A549 (cell line): ENCODE results near the gene DAB2. TPM values are rescaled to one million over a fixed set of nuclear protein-coding genes. Genes with fewer than 3 reads are reported as not detected.
"Not testable (repeated sequence)": the region's sequence is repeated elsewhere in the genome, so short reads cannot be mapped to it uniquely, and the experiment has no call there.

ENCODE experiments used
- ATAC-seq, 2 experiments: fragments of 200-7000 bp in 1 of 2; fragments of >200 bp in 1 of 2; cut with Nextera tagmentation in 1 of 2; cut with Tn5 transposase in 1 of 2; 3 replicates each; pipeline versions ENCODE4 v1.8.0 to v1.9.1; 2018 to 2020; ENCODE audit warnings: mild to moderate bottlenecking in 1 of 2, moderate library complexity in 1 of 2
- CTCF ChIA-PET: fragments of 300-600 bp; sonication (Branson Sonifier 250); formaldehyde crosslinking; extraction: SDS; loops from one replicate; lab custom pipeline; 2021; ENCODE audit warnings: antibody characterized with exemption, inconsistent platforms; lab: Yijun Ruan, JAX
- POLR2A ChIA-PET: fragments of 350-600 bp; formaldehyde crosslinking; extraction: SDS; loops from one replicate; lab custom pipeline; 2021; ENCODE audit warnings: antibody characterized with exemption, inconsistent platforms; lab: Yijun Ruan, JAX
- DNase-seq, 2 experiments: peaks; one replicate each; pipeline versions ENCODE4 v3.0.0 to v3.0.0-alpha.2; 2011 to 2016; ENCODE audit warnings: low read depth in 1 of 2, low spot score in 1 of 2
- FAIRE-seq: peaks from 2 replicates; lab custom pipeline; 2011; peaks lifted over from hg19 to GRCh38; lab: Jason Lieb, UNC
- H3K27ac ChIP-seq, 2 experiments: fragments of >200 bp; sonication (Bioruptor Twin); formaldehyde crosslinking; 3 replicates each; pipeline ENCODE4 v1.5.1; 2016 to 2017
- H3K4me1 ChIP-seq: fragments of >200 bp; sonication (Bioruptor Twin); formaldehyde crosslinking; 3 replicates; pipeline ENCODE4 v1.6.1; 2016
- H3K4me2 ChIP-seq: fragments of >200 bp; sonication (Bioruptor Twin); formaldehyde crosslinking; 3 replicates; pipeline ENCODE4 v1.6.1; 2016
- H3K4me3 ChIP-seq: fragments of >200 bp; sonication (Bioruptor Twin); formaldehyde crosslinking; 3 replicates; pipeline ENCODE4 v1.5.1; 2016
- H3K9me3 ChIP-seq: fragments of >200 bp; sonication (Bioruptor Twin); formaldehyde crosslinking; 3 replicates; pipeline ENCODE4 v1.6.1; 2016
- ATOH8 ChIP-seq: fragments of 250-450 bp; sonication (Bioruptor Pico); IDR thresholded peaks from 2 replicates; pipeline ENCODE4 v1.5.0; 2020; ENCODE audit warnings: low read depth, mild to moderate bottlenecking, moderate library complexity
- E2F6 ChIP-seq: IDR thresholded peaks from 2 replicates; pipeline ENCODE4 v1.6.1; 2012; ENCODE audit warnings: low read depth, borderline replicate concordance
- EP300 ChIP-seq, 2 experiments: fragments of >200 bp; sonication (Bioruptor Twin); formaldehyde crosslinking; IDR thresholded peaks; 2 replicates in 1 of 2; 3 replicates in 1 of 2; pipeline ENCODE4 v1.6.1; 2016 to 2017
- FOSB ChIP-seq: fragments of 250-450 bp; sonication (Bioruptor Pico); IDR thresholded peaks from 2 replicates; pipeline ENCODE4 v1.5.0; 2020; ENCODE audit warnings: mild to moderate bottlenecking, moderate library complexity
- FOXS1 ChIP-seq: fragments of 250-450 bp; sonication (Bioruptor Pico); IDR thresholded peaks from 2 replicates; pipeline ENCODE4 v1.5.0; 2020; ENCODE audit warnings: mild to moderate bottlenecking, moderate library complexity
- HES2 ChIP-seq: fragments of >200 bp; sonication (Bioruptor Twin); formaldehyde crosslinking; IDR thresholded peaks from 2 replicates; pipeline ENCODE4 v1.6.1; 2016
- KDM1A ChIP-seq: fragments of 200-600 bp; sonication (generic); IDR thresholded peaks from 2 replicates; pipeline ENCODE4 v1.6.1; 2016; ENCODE audit warnings: low read depth, mild to moderate bottlenecking
- MAZ ChIP-seq: fragments of 150-350 bp; IDR thresholded peaks from 2 replicates; pipeline ENCODE4 v1.6.1; 2014; ENCODE audit warnings: antibody characterized with exemption, low read depth, low read length, borderline replicate concordance
- NPAS2 ChIP-seq: fragments of 250-450 bp; sonication (Bioruptor Pico); IDR thresholded peaks from 2 replicates; pipeline ENCODE4 v1.8.0; 2022; ENCODE audit warnings: mild to moderate bottlenecking, moderate library complexity, borderline replicate concordance
- RAD21 ChIP-seq, 2 experiments: fragments of >200 bp in 1 of 2; sonication (Bioruptor Twin) in 1 of 2; formaldehyde crosslinking in 1 of 2; IDR thresholded peaks in 1 of 2; conservative IDR thresholded peaks in 1 of 2; 2 replicates in 1 of 2; 3 replicates in 1 of 2; pipeline ENCODE4 v1.6.1; 2012 to 2018; ENCODE audit warnings: inconsistent platforms in 1 of 2
- REST ChIP-seq: fragments of 200-600 bp; sonication (generic); IDR thresholded peaks from 2 replicates; pipeline ENCODE4 v1.6.1; 2016; ENCODE audit warnings: antibody characterized with exemption, mild to moderate bottlenecking, moderate library complexity
- SMC3 ChIP-seq: fragments of >200 bp; sonication (Bioruptor Twin); formaldehyde crosslinking; IDR thresholded peaks from 3 replicates; pipeline ENCODE4 v1.6.1; 2018; ENCODE audit warnings: inconsistent platforms
- TP53 ChIP-seq: fragments of 250-450 bp; sonication (Bioruptor Pico); IDR thresholded peaks from 2 replicates; pipeline ENCODE4 v1.5.0; 2021; ENCODE audit warnings: mild to moderate bottlenecking, moderate library complexity
- WGBS: methylation state at CpG from one replicate; pipeline ENCODE4 v1.1.6; 2017; ENCODE audit errors: missing lambda C conversion rate; 5-methylcytosine and 5-hydroxymethylcytosine counted together
- polyA plus RNA-seq, 4 experiments: library from polyadenylated mRNA; depleted of rRNA in 3 of 4; stranded (reverse); fragments of >200 nt; fragmentation: RNase III in 1 of 4; extraction: RNeasy Plus Mini Kit Qiagen cat#74134 plus additional on column Dnase treatment in 1 of 4; gene quantifications; 2 replicates in 3 of 4; 3 replicates in 1 of 4; pipeline ENCODE4 v1.2.3, GENCODE V29; 2011 to 2017

The DAB2 gene
- polyA plus RNA-seq, 2 of the 4 experiments (the other 2 are of a cell fraction): 13.6 to 17.1 TPM

DNA sequence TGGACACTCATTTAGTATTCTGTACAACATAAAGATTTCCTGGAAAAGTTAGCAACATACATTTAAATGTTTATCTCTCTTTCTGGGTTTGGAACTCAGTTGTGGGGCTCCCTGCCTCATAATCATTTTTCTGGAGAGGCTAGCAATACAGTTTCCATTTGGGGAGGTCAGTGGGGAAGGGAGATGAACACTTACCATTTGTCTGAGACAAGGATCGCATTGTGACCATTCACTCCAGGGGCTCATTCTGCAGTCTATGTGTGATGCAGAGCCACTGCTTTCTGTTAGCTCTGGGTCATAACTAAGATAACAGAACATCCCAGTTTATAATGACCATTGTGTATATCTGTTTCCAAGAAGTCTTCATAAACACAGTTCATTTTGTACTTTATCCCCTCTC, 82.9 kb downstream of the DAB2 start:
- TF ChIP-seq KDM1A: no peak
- TF ChIP-seq NPAS2 (CRISPR knock-in tag): no peak
- TF ChIP-seq ATOH8 (CRISPR knock-in tag): no peak
- TF ChIP-seq FOXS1 (CRISPR knock-in tag): no peak
- TF ChIP-seq MAZ: no peak
- no peak for TF ChIP-seq EP300 (IDR thresholded peaks at IDR 0.05)
- no peak for TF ChIP-seq HES2
- TF ChIP-seq REST: no peak
- no peak for TF ChIP-seq E2F6
- TF ChIP-seq TP53: no peak
- no peak for ATAC-seq
- WGBS: 71% methylated on average over 1 of the region's 1 CpG
- ChIA-PET CTCF (no interaction called here), POLR2A (no interaction called here)
- DNase-seq: no peak
- no peak overlapping the region for H3K4me3 ChIP-seq
- no peaks in the 10 kb centered on the region for H3K9me3 ChIP-seq
- H3K4me1 ChIP-seq: no peaks in the 10 kb centered on the region
- no peak overlapping the region for H3K27ac ChIP-seq
- H3K4me2 ChIP-seq: no peak overlapping the region
- no peak for FAIRE-seq

DNA sequence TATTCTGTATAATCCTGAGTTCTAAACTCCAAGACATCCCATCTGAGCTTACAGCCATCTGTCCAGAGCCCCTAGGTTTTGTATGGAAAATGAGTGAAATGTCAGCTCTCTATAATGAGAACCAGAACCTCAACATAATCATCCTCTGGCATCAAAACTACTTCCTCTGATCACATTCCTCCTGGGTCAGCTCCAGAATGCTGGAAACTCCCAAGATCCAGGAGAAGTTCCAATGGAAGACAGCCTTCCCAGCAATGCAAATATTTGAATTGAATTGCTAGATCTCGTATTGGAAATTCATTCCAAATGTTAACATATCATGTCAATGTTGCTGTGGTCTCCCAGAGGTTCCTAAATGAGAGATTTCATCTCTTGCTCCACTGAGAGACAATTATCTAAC, 84.3 kb downstream of the DAB2 start:
- no peak for DNase-seq
- FAIRE-seq: no peak
- H3K4me3 ChIP-seq: no peak overlapping the region
- ChIA-PET CTCF (interaction anchor here (1.1 kb wide), 1 partner anchor 418 kb away, joined by 4 read pairs; no protein-coding TSS in a partner anchor), POLR2A (no interaction called here)
- ATAC-seq: no peak
- H3K4me2 ChIP-seq: no peak overlapping the region
- no peaks in the 10 kb centered on the region for H3K9me3 ChIP-seq
- 21% methylated on average over 1 of the region's 1 CpG for WGBS
- no peaks in the 10 kb centered on the region for H3K4me1 ChIP-seq
- no peak overlapping the region for H3K27ac ChIP-seq
- no peak for TF ChIP-seq FOSB
- TF ChIP-seq KDM1A: no peak
- TF ChIP-seq RAD21 (conservative IDR thresholded peaks at IDR 0.05 in 1 of 2, IDR thresholded peaks at IDR 0.05 in 1 of 2): no peak
- no peak for TF ChIP-seq SMC3
- TF ChIP-seq E2F6: no peak

DNA sequence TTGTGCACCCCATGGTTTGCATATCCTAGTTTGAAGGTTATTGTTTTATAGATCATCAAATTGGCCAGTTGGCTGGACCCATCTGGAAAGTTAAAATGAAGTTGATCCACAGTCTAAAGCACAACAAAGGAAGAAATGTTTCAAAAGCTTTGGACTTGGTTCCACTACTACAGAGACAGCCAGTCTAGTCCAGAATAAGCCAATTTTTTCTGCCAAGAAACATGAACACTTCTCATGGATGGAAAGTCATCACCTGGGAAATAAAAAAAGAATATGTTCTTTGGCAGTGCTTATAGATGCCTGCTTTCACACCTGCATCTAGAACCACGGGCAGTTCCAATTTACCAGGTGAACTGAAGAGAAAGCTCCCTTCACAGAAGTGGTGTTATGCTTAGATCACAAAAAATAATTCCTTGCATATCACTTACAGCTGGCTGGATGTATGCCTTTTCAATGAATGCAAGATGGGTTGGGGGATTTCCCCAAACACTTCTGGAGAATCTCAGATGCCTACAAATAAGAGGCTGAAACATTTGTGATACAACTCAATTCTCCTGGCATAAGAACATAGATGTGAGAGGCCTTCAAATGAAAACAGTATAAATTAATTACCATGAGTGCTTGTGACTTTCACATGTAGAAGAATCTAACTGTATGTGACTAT, 87.4 kb downstream of the DAB2 start:
- Histone ChIP-seq H3K27ac (no peak overlapping the region), H3K4me2 (no peak overlapping the region), H3K4me1 (no peaks in the 10 kb centered on the region), H3K4me3 (no peak overlapping the region), H3K9me3 (no peaks in the 10 kb centered on the region)
- POLR2A ChIA-PET: no interaction called here
- 50% methylated on average over 1 of the region's 1 CpG for WGBS
- no peak for TF ChIP-seq EP300 (IDR thresholded peaks at IDR 0.05)
- ATAC-seq: no peak
- CTCF ChIA-PET: interaction anchor here (0.8 to 2.5 kb wide), 3 partner anchors 10 to 120 kb away, joined by 3 to 10 read pairs (median 7); no protein-coding TSS in a partner anchor
- peak; percentile 54 for FAIRE-seq
- no peak for DNase-seq

GRCh38 chr5:39334296-39334695, 90.5 kb downstream of the DAB2 start:
- H3K4me3 ChIP-seq, H3K4me1 ChIP-seq, H3K4me2 ChIP-seq, FAIRE-seq, H3K9me3 ChIP-seq, CTCF ChIA-PET, ATAC-seq, H3K27ac ChIP-seq, DNase-seq, POLR2A ChIA-PET: not testable (repeated sequence)
- WGBS: 72% methylated on average over 6 of the region's 27 CpGs
